Hepatic stellate cell (primary cell): ENCODE measurements around the gene FBXO28.
"Not testable (repeated sequence)": the region's sequence is repeated elsewhere in the genome, so short reads cannot be mapped to it uniquely, and the experiment has no call there.

ENCODE experiments used
- DNase-seq: peaks from one replicate; pipeline ENCODE4 v3.0.0; 2011; ENCODE audit warnings: low spot score

Gene FBXO28

DNA sequence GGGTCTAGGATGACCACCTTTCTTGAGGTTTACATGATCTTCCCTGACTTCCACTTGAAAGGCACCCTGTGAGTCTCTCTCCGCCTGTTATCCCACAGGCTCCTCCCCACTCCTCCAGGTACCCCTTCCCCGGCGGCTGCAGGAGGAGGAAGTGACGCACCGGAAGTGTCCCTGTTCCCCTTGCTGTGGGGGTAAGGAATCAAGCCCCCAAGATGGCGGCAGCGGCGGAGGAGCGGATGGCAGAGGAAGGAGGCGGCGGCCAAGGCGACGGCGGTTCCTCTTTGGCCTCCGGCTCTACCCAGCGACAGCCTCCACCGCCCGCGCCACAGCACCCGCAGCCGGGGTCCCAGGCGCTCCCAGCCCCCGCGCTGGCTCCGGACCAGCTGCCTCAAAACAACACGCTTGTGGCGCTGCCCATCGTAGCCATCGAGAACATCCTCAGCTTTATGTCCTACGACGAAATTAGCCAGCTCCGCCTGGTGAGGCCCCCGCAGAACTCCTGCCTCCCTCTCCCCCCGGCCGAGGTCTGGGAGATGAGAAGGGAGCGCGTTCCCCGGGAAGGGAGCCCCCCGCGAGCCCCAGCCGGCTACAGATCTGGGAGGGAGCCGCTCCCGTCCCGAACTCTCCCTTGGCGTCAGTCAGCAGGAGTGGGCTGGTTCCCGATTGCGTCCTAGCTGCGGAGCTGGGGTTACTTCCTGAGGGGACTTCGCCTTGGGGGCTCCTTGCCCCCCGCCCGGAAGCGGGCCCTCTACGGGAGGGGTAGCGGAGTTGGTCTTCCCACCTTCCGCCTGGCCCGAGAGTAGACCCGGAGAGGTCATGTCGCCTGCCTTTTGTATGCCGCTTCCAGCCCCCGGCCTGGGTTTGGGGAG is at the start of gene FBXO28:
Gene FBXO28 (plus strand): TSS at position 194 of the 869 bp plus-strand sequence. CDS start 19 bp downstream, at position 213.
- peak; percentile 96 for DNase-seq

- no peak for DNase-seq
Measured at GRCh38 chr1:224064150-224064549, 49.8 kb upstream of the FBXO28 start.

- DNase-seq = peak; percentile 46
Measured at GRCh38 chr1:224065455-224065854, 48.5 kb upstream of the FBXO28 start.

DNA sequence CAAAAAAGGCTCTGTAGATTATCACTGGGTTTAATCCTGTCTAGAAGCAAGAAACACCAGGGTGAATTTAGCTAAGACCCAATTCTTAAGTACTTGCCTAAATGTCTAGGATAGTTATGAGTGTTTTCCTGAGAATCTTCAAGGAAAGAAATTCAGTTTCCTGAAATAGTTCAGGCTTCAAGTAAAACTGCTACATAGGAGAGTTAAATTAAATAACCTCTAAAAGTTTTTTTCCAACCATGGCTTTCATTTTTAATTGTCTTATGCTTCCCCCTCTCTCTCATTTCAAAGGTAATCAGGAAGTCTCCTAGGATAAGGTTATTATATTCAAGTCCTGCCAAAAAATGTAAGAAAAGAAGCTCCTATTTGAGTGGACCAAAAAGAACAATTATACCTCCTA is 46.7 kb upstream of the FBXO28 start:
- DNase-seq = no peak

DNA sequence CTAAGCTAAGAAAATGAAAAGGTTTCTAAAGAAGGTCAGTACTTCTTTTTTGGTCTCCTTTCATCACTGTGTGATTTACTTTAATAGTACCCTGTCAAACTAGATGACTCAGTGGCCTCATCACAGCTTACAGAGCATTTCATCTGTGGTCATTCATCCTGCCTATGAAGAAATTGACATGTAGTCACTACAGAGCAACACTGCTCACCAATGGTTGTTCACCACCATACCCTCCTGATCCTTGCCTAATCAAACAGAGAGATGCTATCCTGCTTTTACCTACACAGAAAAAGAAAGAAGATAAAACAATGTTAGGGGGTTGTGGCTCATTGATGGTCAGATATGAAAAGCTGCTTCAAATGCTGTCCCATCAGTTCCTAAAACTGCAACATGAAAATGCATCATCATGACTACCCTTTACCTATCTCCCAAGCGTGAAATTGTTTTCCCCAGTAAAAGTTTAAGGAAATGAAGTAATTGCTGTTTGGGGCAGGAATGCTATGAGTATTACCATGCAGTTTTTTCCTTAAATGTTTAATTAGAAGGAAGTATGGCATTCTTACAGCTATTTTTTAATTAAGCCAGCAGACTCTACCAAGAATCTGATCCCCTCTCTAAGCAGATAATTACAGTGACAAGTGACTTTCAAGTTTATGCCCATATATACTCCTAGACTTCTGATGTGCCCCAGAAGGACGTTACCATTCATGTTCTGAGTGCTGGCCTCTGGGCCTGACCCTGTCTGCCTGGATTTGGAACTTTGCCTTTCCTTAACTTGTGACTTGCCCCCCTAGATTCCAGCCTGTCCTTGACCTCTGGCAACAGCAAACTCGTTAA is 46.1 kb upstream of the FBXO28 start:
- peak; percentile 31 for DNase-seq

DNA sequence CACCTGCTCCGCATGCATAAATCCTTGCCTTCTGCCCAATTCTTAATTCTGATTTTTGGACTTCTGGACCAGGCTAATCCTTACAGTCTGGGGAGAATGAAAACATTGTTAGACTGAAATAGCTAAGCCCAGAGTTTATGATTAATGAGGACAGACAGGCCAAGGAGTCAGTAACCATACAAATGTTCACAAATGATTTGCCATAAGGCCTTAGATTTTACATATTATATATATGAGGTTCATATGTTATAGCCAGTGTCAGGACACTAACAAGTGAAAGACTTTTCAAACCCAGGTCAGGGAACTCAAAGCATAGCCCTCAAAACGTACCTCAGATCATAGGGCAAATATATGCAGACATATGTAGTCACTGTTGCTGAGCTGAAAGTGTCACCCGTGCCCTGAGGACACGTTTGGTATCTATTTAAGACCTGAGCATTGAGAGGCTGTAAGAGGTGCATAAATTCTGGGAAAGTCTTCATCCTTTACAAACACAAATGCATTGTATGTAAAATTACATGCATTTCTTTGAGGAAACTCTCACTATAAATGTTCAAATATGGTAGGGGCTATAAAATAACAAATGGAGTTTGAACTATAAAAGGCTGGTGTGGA is 45.3 kb upstream of the FBXO28 start:
- no peak for DNase-seq

DNA sequence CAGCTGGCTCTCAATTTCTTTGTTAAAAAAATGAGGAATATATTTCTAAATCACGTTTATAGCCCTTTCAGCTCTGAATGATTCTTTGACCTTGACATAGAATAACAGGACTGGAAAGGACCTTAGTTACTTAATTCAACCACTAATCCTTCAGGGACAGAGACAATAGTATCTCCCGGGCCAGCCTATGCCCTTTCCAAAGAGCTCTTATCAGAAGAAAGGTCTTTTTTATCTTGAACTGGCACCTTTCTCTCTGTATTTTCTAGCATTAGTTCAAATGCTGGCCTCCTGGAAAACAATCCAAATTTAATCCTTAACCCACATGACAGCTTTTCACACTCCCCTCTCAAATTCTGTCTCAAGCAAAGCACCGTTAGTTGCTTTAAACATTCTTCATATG is 44.8 kb upstream of the FBXO28 start:
- DNase-seq = no peak

DNA sequence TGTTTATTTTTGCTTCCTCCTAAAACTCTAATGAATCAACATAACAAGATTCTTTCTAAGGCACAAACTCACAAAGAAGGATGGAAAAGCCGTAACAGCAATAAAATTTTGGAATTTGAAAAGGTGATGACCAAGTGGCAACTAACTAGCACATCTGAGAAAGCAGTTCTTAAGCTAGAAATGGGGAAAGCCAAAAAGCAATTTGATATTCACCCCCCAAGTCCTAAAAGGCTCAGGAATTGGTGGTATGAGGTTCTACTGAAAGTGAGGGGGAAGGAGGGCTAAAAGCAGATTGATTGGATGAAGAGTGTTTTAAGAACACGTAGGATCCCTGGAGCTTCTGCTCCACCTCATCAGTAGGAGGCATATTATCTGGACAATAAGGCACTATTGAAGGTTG is 43.4 kb upstream of the FBXO28 start:
- DNase-seq = no peak

GRCh38 chr1:224076407-224076806 is 37.5 kb upstream of the FBXO28 start:
- DNase-seq = no peak

- DNase-seq = not testable (repeated sequence)
Measured at GRCh38 chr1:224079644-224080043, 34.3 kb upstream of the FBXO28 start.

DNA sequence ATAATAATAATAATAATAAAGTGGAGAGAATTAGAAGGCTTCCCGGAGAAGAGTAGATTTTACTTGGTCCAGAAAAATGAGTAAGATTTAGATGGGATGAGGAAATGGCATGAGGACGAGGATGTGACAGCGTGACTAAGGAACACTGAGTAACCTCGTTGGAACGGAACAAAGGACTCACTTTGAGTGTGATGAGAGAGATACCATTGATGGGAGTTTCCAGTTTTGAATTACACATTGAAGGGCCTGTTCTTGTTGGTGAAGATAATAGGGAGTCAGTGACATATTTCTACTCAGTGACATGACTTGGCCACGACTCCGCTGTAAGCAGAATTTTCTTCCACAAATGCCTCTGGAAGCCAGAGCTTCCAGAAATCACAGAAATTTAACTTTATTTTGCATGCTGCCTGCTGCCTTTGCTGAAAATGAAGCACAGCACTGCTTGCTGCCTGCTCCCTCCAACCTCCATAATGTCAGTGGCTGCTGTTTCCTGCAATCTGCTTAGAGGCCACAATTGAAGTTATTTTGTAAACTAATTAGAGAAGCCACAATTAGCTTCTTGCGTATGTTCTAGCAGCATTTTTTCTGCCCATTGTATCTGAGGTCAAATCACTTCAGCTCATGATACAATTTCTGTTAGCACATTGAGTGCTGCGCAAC is 33.7 kb upstream of the FBXO28 start:
- DNase-seq = peak; percentile 22

DNA sequence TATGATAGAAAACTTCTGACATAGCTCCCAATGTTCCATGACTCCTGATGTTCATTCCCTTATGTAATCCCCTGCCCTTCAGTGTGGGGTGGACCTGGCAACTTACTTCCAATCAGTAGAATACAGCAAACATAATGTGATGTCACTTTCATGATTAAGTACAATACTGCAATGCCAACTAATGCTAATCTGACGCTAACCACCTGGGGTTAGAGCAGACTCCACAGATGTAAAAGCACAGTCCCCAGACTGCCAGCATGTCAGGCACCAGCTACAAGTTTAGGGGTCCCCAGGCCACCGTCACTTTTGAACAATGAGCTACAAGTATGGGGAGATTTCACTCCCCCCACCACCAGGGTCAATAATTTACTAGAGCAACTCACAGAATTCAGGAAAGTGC is 32.3 kb upstream of the FBXO28 start:
- DNase-seq = no peak

GRCh38 chr1:224082146-224082545 is 31.8 kb upstream of the FBXO28 start:
- DNase-seq = no peak

DNA sequence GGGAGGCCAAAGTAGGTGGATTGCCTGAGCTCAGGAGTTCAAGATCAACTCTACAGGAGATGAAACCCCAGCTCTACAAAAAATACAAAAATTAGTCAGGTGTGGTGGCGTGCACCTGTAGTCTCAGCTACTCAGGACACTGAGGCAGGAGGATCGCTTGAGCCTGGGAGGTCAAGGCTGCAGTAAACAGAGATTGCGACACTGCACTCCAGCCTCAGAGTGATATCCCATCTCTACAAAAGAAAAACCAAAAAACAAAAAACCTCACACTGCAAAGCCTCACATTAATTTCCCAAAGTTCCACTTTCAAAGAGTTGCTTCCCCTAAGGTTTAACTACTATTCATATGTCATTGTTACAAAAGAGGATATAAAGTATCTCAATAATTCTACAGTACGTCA is 29.0 kb upstream of the FBXO28 start:
- DNase-seq = no peak

DNA sequence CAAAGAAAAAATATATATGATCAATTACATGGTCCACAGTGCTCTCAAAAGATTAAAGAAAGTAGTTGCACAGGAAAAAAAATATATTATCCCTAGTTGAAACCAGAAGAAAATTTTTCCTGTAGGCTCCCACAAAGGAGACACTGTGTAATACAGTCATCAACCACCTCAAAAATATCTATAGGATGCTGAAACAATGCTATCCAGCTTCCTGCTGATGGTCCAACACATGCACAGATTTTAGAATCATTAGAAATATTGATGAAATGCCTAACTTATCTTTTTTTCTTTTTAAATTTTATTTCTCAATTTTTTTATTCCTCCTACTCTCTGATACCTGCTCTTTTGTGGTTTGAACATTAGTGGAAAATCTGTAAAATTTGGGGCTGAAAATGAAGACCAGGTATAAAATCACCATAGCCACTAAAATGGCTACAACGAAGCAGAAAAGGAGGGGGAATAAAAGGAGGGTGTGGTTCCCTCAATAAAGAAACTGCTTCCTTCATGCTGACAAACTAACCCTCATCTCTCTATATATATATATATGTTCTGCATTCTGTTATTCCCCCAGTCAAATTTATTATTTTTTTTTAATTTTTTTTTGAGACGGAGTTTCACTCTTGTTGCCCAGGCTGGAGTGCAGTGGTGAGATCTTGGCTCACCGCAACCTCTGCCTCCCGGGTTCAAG is 28.3 kb upstream of the FBXO28 start:
- DNase-seq = no peak

DNA sequence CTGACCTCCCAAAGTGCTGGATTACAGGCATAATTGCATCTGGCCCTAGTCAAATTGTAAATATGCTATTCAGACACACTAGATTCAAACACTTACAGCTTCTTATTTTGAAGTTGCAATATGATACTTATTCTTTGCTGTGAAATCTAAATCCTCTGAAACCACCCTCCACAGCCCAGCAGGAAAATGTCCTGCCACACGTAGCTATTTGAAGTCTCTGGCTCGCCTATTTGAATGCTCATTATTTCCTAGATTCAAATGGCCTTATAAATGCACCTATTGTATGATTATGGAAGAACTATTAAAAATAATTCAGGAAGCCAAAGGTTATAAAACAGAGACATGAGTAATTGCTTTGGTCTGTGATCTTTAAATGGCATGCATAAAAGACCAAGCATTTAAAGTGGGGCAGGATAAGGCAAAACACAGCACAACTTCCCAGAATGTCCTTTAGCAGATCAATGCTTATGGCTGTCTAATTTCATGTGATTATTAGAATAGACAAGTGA is 26.6 kb upstream of the FBXO28 start:
- DNase-seq = no peak

GRCh38 chr1:224089583-224089982 is 24.3 kb upstream of the FBXO28 start:
- DNase-seq = no peak

GRCh38 chr1:224090116-224090515 is 23.8 kb upstream of the FBXO28 start:
- no peak for DNase-seq

DNA sequence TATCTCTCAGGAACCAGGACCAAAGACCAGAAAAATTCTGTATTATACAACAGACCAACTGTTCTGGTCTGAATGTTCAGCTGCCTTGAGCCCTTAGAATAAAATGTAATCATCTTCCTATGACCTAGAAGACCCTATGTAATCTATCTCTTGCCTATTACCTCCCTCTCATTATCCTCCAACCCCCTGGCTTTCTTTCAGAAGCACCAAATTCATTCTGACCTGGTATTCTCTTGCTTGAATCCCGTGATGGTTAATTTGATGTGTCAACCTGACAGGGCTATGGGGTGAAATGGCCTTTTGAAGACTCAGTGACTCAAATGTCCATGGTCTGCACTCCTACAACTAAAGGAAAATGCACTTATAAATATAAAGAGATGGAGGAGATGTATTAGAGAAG is 21.8 kb upstream of the FBXO28 start:
- DNase-seq = no peak

DNA sequence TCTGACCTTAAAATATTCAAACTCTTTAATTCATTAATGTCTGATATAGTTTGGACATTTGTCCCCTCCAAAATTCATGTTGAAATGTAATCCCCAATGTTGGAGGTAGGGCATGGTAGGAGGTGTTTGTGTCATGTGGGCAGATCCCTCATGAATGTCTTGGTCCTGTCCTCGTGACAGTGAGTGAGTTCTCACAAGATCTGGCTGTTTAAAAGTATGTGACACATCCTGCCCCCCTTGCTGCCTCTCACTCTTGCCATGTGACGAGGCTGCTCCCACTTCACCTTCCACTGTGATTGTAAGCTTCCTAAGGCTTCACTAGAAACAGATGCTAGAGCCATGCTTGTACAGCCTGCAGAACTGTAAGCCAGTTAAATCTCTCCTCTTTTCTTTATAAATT is 21.3 kb upstream of the FBXO28 start:
- no peak for DNase-seq

DNA sequence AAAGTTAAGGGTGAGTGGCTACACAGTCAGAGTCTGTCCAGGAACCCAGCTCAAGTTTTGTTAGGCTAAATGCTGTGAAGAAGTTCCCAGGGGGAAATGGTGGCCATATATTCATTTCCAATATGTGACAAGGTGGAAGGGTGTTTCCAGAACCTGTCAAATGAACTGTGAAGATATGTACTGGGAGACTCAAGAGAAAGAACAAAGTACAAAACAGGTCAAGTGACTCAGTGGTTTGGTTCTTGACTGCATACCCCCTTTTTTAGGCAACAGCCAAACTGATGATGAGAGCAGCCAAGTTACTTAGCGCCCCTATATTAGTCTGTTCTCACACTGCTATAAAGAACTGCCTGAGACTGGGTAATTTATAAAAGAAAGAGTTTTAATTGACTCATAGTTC is 18.6 kb upstream of the FBXO28 start:
- no peak for DNase-seq
